Body of pancreas (tissue), 4 donors: ENCODE data around the gene CNGB1.

ENCODE experiments used
- CTCF ChIP-seq, 7 experiments: fragments of 450-650 bp in 4 of 7; fragments of 200-600 bp in 3 of 7; sonication (generic) in 3 of 7; IDR thresholded peaks; one replicate each; pipeline ENCODE4 v1.5.1; 2016 to 2019; ENCODE audit warnings: antibody characterized with exemption in 7 of 7
- POLR2A ChIP-seq, 3 donors: fragments of 450-650 bp; IDR thresholded peaks; one replicate each; pipeline ENCODE4 v1.6.1; 2016; ENCODE audit warnings: antibody characterized with exemption in 3 of 3, mild to moderate bottlenecking in 2 of 3

GRCh38 chr16:57911743-57912142 is 59.2 kb downstream of the CNGB1 start:
- TF ChIP-seq CTCF (IDR thresholded peaks at IDR 0.05) (no peak), POLR2A (IDR thresholded peaks at IDR 0.05) (no peak)
